Measurements from ENCODE around the gene PRKAR1A.

DNA sequence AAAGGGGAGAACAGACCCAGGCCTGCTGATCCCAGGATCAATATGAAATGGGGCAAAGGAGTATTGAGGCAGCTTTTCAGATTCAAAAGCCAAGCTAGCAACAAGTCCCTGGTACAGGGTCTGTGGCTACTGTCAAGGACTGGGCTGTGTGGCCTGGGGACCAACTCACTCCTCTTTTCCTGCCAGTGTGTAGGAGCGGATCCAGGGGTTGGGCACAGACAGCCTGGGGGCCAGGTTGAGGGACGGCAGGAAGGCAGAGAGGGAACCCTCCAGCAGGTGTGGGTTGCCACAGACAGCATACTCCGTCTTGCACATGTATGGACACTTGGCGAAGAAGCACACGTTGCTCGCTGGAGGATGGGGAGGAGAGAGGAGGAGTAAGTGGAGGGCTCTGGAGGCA is 29.6 kb downstream of the PRKAR1A start:
- TF ChIP-seq, protein P1, sequence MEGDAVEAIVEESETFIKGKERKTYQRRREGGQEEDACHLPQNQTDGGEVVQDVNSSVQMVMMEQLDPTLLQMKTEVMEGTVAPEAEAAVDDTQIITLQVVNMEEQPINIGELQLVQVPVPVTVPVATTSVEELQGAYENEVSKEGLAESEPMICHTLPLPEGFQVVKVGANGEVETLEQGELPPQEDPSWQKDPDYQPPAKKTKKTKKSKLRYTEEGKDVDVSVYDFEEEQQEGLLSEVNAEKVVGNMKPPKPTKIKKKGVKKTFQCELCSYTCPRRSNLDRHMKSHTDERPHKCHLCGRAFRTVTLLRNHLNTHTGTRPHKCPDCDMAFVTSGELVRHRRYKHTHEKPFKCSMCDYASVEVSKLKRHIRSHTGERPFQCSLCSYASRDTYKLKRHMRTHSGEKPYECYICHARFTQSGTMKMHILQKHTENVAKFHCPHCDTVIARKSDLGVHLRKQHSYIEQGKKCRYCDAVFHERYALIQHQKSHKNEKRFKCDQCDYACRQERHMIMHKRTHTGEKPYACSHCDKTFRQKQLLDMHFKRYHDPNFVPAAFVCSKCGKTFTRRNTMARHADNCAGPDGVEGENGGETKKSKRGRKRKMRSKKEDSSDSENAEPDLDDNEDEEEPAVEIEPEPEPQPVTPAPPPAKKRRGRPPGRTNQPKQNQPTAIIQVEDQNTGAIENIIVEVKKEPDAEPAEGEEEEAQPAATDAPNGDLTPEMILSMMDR (IDR thresholded peaks at IDR 0.05): no peak
- TF ChIP-seq, protein P2, sequence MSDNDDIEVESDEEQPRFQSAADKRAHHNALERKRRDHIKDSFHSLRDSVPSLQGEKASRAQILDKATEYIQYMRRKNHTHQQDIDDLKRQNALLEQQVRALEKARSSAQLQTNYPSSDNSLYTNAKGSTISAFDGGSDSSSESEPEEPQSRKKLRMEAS (CRISPR knock-in tag; IDR thresholded peaks at IDR 0.05): no peak
- no peak for TF ChIP-seq TEAD1 (CRISPR knock-in tag; IDR thresholded peaks at IDR 0.05)
- no peak for TF ChIP-seq CREB1 (CRISPR knock-in tag; IDR thresholded peaks at IDR 0.05)
- TF ChIP-seq, protein P3, sequence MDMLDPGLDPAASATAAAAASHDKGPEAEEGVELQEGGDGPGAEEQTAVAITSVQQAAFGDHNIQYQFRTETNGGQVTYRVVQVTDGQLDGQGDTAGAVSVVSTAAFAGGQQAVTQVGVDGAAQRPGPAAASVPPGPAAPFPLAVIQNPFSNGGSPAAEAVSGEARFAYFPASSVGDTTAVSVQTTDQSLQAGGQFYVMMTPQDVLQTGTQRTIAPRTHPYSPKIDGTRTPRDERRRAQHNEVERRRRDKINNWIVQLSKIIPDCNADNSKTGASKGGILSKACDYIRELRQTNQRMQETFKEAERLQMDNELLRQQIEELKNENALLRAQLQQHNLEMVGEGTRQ (CRISPR knock-in tag; IDR thresholded peaks at IDR 0.05): no peak
- TF ChIP-seq, protein P4, sequence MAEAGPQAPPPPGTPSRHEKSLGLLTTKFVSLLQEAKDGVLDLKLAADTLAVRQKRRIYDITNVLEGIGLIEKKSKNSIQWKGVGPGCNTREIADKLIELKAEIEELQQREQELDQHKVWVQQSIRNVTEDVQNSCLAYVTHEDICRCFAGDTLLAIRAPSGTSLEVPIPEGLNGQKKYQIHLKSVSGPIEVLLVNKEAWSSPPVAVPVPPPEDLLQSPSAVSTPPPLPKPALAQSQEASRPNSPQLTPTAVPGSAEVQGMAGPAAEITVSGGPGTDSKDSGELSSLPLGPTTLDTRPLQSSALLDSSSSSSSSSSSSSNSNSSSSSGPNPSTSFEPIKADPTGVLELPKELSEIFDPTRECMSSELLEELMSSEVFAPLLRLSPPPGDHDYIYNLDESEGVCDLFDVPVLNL (CRISPR knock-in tag; IDR thresholded peaks at IDR 0.05; ENCODE audit: borderline replicate concordance, low read depth): no peak
- no peak for TF ChIP-seq IRF2 (CRISPR knock-in tag; IDR thresholded peaks at IDR 0.05; ENCODE audit: borderline replicate concordance, low read depth)
- TF ChIP-seq, protein P5, sequence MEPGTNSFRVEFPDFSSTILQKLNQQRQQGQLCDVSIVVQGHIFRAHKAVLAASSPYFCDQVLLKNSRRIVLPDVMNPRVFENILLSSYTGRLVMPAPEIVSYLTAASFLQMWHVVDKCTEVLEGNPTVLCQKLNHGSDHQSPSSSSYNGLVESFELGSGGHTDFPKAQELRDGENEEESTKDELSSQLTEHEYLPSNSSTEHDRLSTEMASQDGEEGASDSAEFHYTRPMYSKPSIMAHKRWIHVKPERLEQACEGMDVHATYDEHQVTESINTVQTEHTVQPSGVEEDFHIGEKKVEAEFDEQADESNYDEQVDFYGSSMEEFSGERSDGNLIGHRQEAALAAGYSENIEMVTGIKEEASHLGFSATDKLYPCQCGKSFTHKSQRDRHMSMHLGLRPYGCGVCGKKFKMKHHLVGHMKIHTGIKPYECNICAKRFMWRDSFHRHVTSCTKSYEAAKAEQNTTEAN (CRISPR knock-in tag; IDR thresholded peaks at IDR 0.05): no peak
- no peak for TF ChIP-seq JUN (CRISPR knock-in tag; IDR thresholded peaks at IDR 0.05)
- TF ChIP-seq, protein P6, sequence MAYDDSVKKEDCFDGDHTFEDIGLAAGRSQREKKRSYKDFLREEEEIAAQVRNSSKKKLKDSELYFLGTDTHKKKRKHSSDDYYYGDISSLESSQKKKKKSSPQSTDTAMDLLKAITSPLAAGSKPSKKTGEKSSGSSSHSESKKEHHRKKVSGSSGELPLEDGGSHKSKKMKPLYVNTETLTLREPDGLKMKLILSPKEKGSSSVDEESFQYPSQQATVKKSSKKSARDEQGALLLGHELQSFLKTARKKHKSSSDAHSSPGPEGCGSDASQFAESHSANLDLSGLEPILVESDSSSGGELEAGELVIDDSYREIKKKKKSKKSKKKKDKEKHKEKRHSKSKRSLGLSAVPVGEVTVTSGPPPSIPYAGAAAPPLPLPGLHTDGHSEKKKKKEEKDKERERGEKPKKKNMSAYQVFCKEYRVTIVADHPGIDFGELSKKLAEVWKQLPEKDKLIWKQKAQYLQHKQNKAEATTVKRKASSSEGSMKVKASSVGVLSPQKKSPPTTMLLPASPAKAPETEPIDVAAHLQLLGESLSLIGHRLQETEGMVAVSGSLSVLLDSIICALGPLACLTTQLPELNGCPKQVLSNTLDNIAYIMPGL (CRISPR knock-in tag; IDR thresholded peaks at IDR 0.05): no peak
- TF ChIP-seq TP53 (CRISPR knock-in tag; IDR thresholded peaks at IDR 0.05): no peak

Measured in WTC11 (cell line).